Smooth muscle cell (in vitro differentiated cells): ENCODE results near the gene TBCCD1. TPM values are rescaled to one million over a fixed set of nuclear protein-coding genes. Genes with fewer than 3 reads are reported as not detected.
"Not testable (repeated sequence)": the region's sequence is repeated elsewhere in the genome, so short reads cannot be mapped to it uniquely, and the experiment has no call there.

Experiments used
- DNase-seq: peaks from one replicate; lab custom pipeline; 2025; ENCODE audit not compliant: unreplicated experiment; lab: John Stamatoyannopoulos, UW
- H2AFZ ChIP-seq: fragments of 200-600 bp; sonication (generic); 2 replicates; pipeline ENCODE4 v1.6.0; 2016; ENCODE audit warnings: antibody characterized with exemption, low read depth, mild to moderate bottlenecking
- H3F3A ChIP-seq: fragments of 200-600 bp; sonication (generic); 2 replicates; pipeline ENCODE4 v1.6.0; 2017; ENCODE audit warnings: antibody characterized with exemption, low read depth
- H3K27ac ChIP-seq: fragments of 200-600 bp; sonication (generic); 2 replicates; pipeline ENCODE4 v1.5.1; 2016; ENCODE audit warnings: low read depth, mild to moderate bottlenecking
- H3K27me3 ChIP-seq: fragments of 200-600 bp; sonication (generic); 2 replicates; pipeline ENCODE4 v1.6.1; 2016; ENCODE audit warnings: low read depth, mild to moderate bottlenecking
- H3K36me3 ChIP-seq: fragments of 200-600 bp; sonication (generic); 2 replicates; pipeline ENCODE4 v1.5.1; 2016; ENCODE audit warnings: low read depth
- H3K4me1 ChIP-seq: fragments of 200-600 bp; sonication (generic); 2 replicates; pipeline ENCODE4 v1.5.1; 2016; ENCODE audit warnings: low read depth
- H3K4me2 ChIP-seq: fragments of 200-600 bp; sonication (generic); 2 replicates; pipeline ENCODE4 v1.6.0; 2016; ENCODE audit warnings: mild to moderate bottlenecking
- H3K4me3 ChIP-seq: fragments of 200-600 bp; sonication (generic); 2 replicates; pipeline ENCODE4 v1.5.1; 2016; ENCODE audit warnings: mild to moderate bottlenecking
- H3K79me2 ChIP-seq: fragments of 200-600 bp; sonication (generic); 2 replicates; pipeline ENCODE4 v1.6.0; 2016; ENCODE audit warnings: low read depth, mild to moderate bottlenecking
- H3K9ac ChIP-seq: fragments of 200-600 bp; sonication (generic); 2 replicates; pipeline ENCODE4 v1.6.0; 2016; ENCODE audit warnings: low read depth
- H3K9me3 ChIP-seq: fragments of 200-600 bp; sonication (generic); replicated peaks from 2 replicates; pipeline ENCODE4 v1.5.1; 2016; ENCODE audit warnings: low read depth
- H4K20me1 ChIP-seq: fragments of 200-600 bp; sonication (generic); 2 replicates; pipeline ENCODE4 v1.6.0; 2016; ENCODE audit warnings: low read depth
- CTCF ChIP-seq: fragments of 200-600 bp; sonication (generic); IDR thresholded peaks from 2 replicates; pipeline ENCODE4 v1.5.1; 2017; ENCODE audit warnings: borderline replicate concordance, mild to moderate bottlenecking, antibody characterized with exemption; ENCODE audit not compliant: insufficient read depth, poor library complexity, severe bottlenecking
- WGBS: methylation state at CpG from one replicate; pipeline ENCODE4 v1.1.7; 2016; ENCODE audit warnings: low lambda C conversion rate; 5-methylcytosine and 5-hydroxymethylcytosine counted together
- polyA plus RNA-seq: library from polyadenylated mRNA; unstranded; fragments of >200 nt; fragmentation: Nextera tagmentation; extraction: Ambion mirVana; gene quantifications from 2 replicates; pipeline ENCODE4 v1.2.1, GENCODE V29; 2016
- total RNA-seq: library from RNA; depleted of rRNA; stranded (reverse); fragments of >200 nt; gene quantifications from 2 replicates; pipeline ENCODE4 v1.2.3, GENCODE V29; 2014

TBCCD1 gene
- total and polyA plus RNA-seq, 2 experiments from 2014 or later, result 12.2 to 19.5 TPM

DNA sequence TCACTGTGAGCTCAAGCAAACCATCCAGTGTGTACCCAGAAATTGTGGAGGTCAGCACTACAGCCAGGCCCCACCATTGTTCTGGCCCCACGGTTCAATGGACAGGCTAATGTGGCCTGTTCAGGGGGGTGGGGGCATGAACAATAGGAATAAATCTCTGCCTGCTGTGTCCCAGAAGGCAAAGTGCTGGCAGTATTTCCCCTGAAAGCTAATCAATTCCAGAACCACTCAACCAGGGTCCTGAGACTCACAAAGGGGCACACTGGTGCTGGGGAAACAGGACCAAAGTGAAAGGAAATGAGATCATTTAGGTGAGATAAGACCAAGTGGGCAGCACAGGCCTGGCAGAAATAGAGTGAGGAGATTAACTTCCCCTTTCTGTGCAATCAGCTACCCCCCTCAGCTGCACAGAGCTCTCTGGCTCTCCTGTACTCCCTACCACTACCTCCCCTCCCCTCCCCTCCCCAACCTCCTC, 34.5 kb downstream of the TBCCD1 start:
- Histone ChIP-seq H3K27ac (no peak overlapping the region), H4K20me1 (no peaks in the 10 kb centered on the region), H3K9ac (no peak overlapping the region), H3K4me2 (no peak overlapping the region), H3K4me3 (no peak overlapping the region), H3K79me2 (no peaks in the 10 kb centered on the region), H3K27me3 (no peaks in the 10 kb centered on the region), H3F3A (no peaks in the 10 kb centered on the region), H3K36me3 (no peaks in the 10 kb centered on the region), H2AFZ (no peak overlapping the region), H3K9me3 (no peaks in the 10 kb centered on the region), H3K4me1 (peaks cover 15% of the 10 kb centered on the region)
- TF ChIP-seq CTCF, result no peak
- DNase-seq, result no peak
- 36% methylated on average over 1 of the region's 1 CpG for WGBS

- not testable (repeated sequence) for H3K27me3 ChIP-seq, H3K79me2 ChIP-seq, H4K20me1 ChIP-seq, H3K27ac ChIP-seq, H3K4me3 ChIP-seq, H3K36me3 ChIP-seq, H3K9me3 ChIP-seq, H3F3A ChIP-seq, H3K9ac ChIP-seq, H3K4me2 ChIP-seq, H2AFZ ChIP-seq, DNase-seq
- 97% methylated on average over 3 of the region's 3 CpGs for WGBS
- H3K4me1 ChIP-seq, result peaks cover 10% of the 10 kb centered on the region
Measured at GRCh38 chr3:186531694-186532093, 35.4 kb downstream of the TBCCD1 start.

DNA sequence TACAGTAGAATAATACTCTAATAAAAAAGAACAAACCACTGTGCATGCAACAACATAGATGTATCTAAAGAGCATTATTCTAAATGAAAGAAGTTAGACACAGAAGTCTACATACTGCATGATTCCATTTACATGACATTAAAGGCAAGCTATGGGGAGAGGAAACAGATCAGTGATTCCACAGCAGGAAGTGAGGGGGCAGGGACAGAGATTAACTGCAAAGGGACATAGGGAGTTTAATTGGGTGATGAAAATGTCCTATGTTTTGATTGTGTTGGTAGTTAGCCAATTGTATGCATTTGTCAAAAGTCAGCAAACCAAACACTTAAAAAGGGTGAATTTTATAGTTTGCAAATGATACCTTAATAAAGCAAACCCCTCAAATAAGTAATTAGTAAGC, 36.7 kb downstream of the TBCCD1 start:
- DNase-seq, result no peak
- Histone ChIP-seq H3K4me3 (no peak overlapping the region), H3K9ac (no peak overlapping the region), H3K4me1 (peaks cover 7% of the 10 kb centered on the region), H3K27me3 (no peaks in the 10 kb centered on the region), H3F3A (no peaks in the 10 kb centered on the region), H3K36me3 (no peaks in the 10 kb centered on the region), H3K79me2 (no peaks in the 10 kb centered on the region), H2AFZ (no peak overlapping the region), H4K20me1 (no peaks in the 10 kb centered on the region), H3K4me2 (no peak overlapping the region), H3K9me3 (no peaks in the 10 kb centered on the region), H3K27ac (no peak overlapping the region)
- TF ChIP-seq CTCF, result no peak

DNA sequence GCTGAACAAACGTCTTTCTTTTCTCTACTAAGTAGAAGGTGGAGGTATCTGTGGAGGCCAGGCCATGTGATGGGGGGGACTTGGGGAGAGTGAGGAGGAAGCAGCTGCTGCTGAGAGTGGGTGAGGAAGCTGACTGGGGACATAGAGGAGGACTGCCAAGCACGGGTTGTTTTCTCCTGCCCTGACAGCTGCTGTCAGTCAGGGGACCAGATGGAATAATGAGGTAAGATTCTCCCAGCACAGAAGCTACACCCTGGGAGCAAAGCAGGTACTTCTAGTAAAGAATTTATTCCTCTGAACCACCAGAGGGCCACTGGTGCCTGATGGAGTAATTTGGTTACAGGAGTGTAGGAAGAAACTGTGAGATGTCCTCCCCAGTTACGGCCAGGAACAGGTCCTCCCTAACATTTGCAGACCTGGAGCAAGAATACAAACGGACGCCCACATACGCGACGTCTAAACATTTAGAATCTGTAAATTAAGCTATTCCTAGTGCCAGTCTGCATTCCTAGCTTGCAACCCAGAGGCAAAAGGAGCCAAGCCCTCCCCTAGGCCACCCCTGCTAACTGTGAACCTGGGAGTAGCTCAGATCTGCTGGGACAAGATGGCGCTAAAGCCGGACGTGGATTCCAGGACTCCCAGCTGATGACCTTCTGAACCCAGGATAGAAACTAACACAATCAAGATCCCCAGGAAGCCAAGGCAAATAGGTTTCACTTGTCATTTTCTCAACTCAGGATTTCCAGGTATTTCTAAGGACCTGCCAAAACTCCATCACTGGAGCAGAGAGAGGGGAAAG, 37.7 kb downstream of the TBCCD1 start:
- Histone ChIP-seq H3K36me3 (no peaks in the 10 kb centered on the region), H3K9ac (no peak overlapping the region), H3F3A (no peaks in the 10 kb centered on the region), H3K9me3 (no peaks in the 10 kb centered on the region), H3K27me3 (no peaks in the 10 kb centered on the region), H3K4me2 (no peak overlapping the region), H4K20me1 (no peaks in the 10 kb centered on the region), H2AFZ (no peak overlapping the region), H3K79me2 (no peaks in the 10 kb centered on the region), H3K4me1 (peaks cover 7% of the 10 kb centered on the region), H3K4me3 (no peak overlapping the region), H3K27ac (no peak overlapping the region)
- WGBS, result 89% methylated on average over 11 of the region's 11 CpGs
- no peak for DNase-seq
- TF ChIP-seq CTCF, result no peak
